Astrocyte (in vitro differentiated cells and primary cell): Measurements from ENCODE around the gene NUP210.

Source experiments
- CTCF ChIP-seq: IDR thresholded peaks from 2 replicates; pipeline ENCODE4 v1.5.1; 2011; ENCODE audit warnings: low read depth, mild to moderate bottlenecking, inconsistent platforms, low read length, moderate library complexity; ENCODE audit not compliant: insufficient read depth
- EZH2 ChIP-seq: IDR thresholded peaks from 2 replicates; pipeline ENCODE4 v1.6.1; 2012; ENCODE audit warnings: mild to moderate bottlenecking, low read length, inconsistent platforms; ENCODE audit not compliant: insufficient read depth

- TF ChIP-seq EZH2 (no peak), CTCF (no peak)
Observed at GRCh38 chr3:13359916-13360315, 60.2 kb downstream of the NUP210 start.
